Neural cell (in vitro differentiated cells): ENCODE data around the gene RGL3. TPM values are rescaled to one million over a fixed set of nuclear protein-coding genes. Genes with fewer than 3 reads are reported as not detected.

ENCODE experiments used
- H2AFZ ChIP-seq: fragments of 200-600, 300-800 bp; sonication (generic), shearing (Covaris generic); 2 replicates; pipeline ENCODE4 v1.6.0; 2014; ENCODE audit warnings: low read depth, mild to moderate bottlenecking, antibody characterized with exemption, low read length, moderate library complexity
- H3F3A ChIP-seq: fragments of 200-600 bp; shearing (Covaris generic); 2 replicates; pipeline ENCODE4 v1.6.1; 2016; ENCODE audit warnings: mild to moderate bottlenecking, moderate library complexity, mixed read lengths, antibody characterized with exemption, low read length; ENCODE audit not compliant: insufficient read depth, poor library complexity, severe bottlenecking
- H3K27ac ChIP-seq: fragments of 200-600, 300-800 bp; sonication (generic), shearing (Covaris generic); 2 replicates; pipeline ENCODE4 v1.5.1; 2014; ENCODE audit warnings: mild to moderate bottlenecking, low read length, moderate library complexity
- H3K27me3 ChIP-seq: fragments of 300-800, 200-600 bp; sonication (generic), shearing (Covaris generic); 2 replicates; pipeline ENCODE4 v1.6.0; 2014; ENCODE audit warnings: mild to moderate bottlenecking, low read depth, low read length, moderate library complexity; ENCODE audit not compliant: insufficient read depth
- H3K36me3 ChIP-seq: fragments of 300-800, 200-600 bp; sonication (generic), shearing (Covaris generic); 2 replicates; pipeline ENCODE4 v1.5.1; 2014; ENCODE audit warnings: mild to moderate bottlenecking, antibody characterized with exemption, low read length, moderate library complexity; ENCODE audit not compliant: insufficient read depth
- H3K4me2 ChIP-seq: fragments of 300-800, 200-600 bp; sonication (generic), shearing (Covaris generic); 2 replicates; pipeline ENCODE4 v1.6.0; 2014; ENCODE audit warnings: mild to moderate bottlenecking, low read length
- H3K4me3 ChIP-seq: fragments of 300-800, 200-600 bp; sonication (generic), shearing (Covaris generic); 2 replicates; pipeline ENCODE4 v1.5.1; 2014; ENCODE audit warnings: mild to moderate bottlenecking, low read length, moderate library complexity
- H3K79me2 ChIP-seq: fragments of 200-600 bp; shearing (Covaris generic); replicated peaks from 2 replicates; pipeline ENCODE4 v1.6.0; 2014; ENCODE audit warnings: mild to moderate bottlenecking, low read length, moderate library complexity; ENCODE audit not compliant: insufficient read depth
- H3K9ac ChIP-seq: fragments of 300-800, 200-600 bp; sonication (generic), shearing (Covaris generic); 2 replicates; pipeline ENCODE4 v1.6.1; 2016; ENCODE audit warnings: mild to moderate bottlenecking, low read length, mixed read lengths
- H3K9me2 ChIP-seq: fragments of 200-600 bp; shearing (Covaris generic); 2 replicates; pipeline ENCODE4 v1.6.1; 2016; ENCODE audit warnings: mild to moderate bottlenecking, low read length, mixed read lengths; ENCODE audit not compliant: insufficient read depth
- H3K9me3 ChIP-seq: fragments of 200-600, 300-800 bp; sonication (generic), shearing (Covaris generic); 2 replicates; pipeline ENCODE4 v1.6.1; 2016; ENCODE audit warnings: mild to moderate bottlenecking, mixed run types, low read length, moderate library complexity, mixed read lengths
- H4K20me1 ChIP-seq: fragments of 200-600 bp; shearing (Covaris generic); 2 replicates; pipeline ENCODE4 v1.6.1; 2016; ENCODE audit warnings: mild to moderate bottlenecking, mixed run types; ENCODE audit not compliant: insufficient read depth
- CTCF ChIP-seq: fragments of 450-650 bp; IDR thresholded peaks from 2 replicates; pipeline ENCODE4 v1.5.1; 2014; ENCODE audit warnings: antibody characterized with exemption, mild to moderate bottlenecking, moderate library complexity; ENCODE audit not compliant: poor library complexity, severe bottlenecking
- EP300 ChIP-seq: fragments of 450-650 bp; conservative IDR thresholded peaks from 2 replicates; pipeline ENCODE4 v1.6.1; 2014; ENCODE audit warnings: antibody characterized with exemption, mild to moderate bottlenecking, moderate library complexity; ENCODE audit not compliant: poor library complexity, severe bottlenecking
- EZH2 ChIP-seq: fragments of 200-600, 300-800 bp; shearing (Covaris generic), sonication (generic); IDR thresholded peaks from 2 replicates; pipeline ENCODE4 v1.6.1; 2014; ENCODE audit warnings: antibody characterized with exemption, low read length, borderline replicate concordance, mild to moderate bottlenecking; ENCODE audit not compliant: insufficient read depth, poor library complexity, severe bottlenecking
- MXI1 ChIP-seq: fragments of 450-650 bp; conservative IDR thresholded peaks from 2 replicates; pipeline ENCODE4 v1.6.1; 2014; ENCODE audit warnings: antibody characterized with exemption, mild to moderate bottlenecking; ENCODE audit not compliant: poor library complexity, severe bottlenecking
- POLR2AphosphoS5 ChIP-seq: IDR thresholded peaks from 2 replicates; pipeline ENCODE4 v1.6.1; 2012
- RAD21 ChIP-seq: fragments of 450-650 bp; conservative IDR thresholded peaks from 2 replicates; pipeline ENCODE4 v1.6.1; 2014; ENCODE audit warnings: antibody characterized with exemption, mild to moderate bottlenecking, moderate library complexity
- REST ChIP-seq: IDR thresholded peaks from 2 replicates; pipeline ENCODE4 v1.6.1; 2012; ENCODE audit warnings: borderline replicate concordance
- SMC3 ChIP-seq: fragments of 450-650 bp; conservative IDR thresholded peaks from 2 replicates; pipeline ENCODE4 v1.6.1; 2014; ENCODE audit warnings: antibody characterized with exemption, mild to moderate bottlenecking, moderate library complexity; ENCODE audit not compliant: poor library complexity
- TAF1 ChIP-seq: IDR thresholded peaks from 2 replicates; pipeline ENCODE4 v1.6.1; 2012; ENCODE audit warnings: low read depth
- polyA plus RNA-seq: library from polyadenylated mRNA; depleted of rRNA; stranded (reverse); fragments of >200 nt; gene quantifications from 2 replicates; pipeline ENCODE4 v1.2.3, GENCODE V29; 2014

Gene RGL3
- polyA plus RNA-seq, 1 donor from 2014 or later: not detected

- H4K20me1 ChIP-seq: no peaks in the 10 kb centered on the region
- no peak for TF ChIP-seq EP300
- no peak for TF ChIP-seq EZH2
- no peak for TF ChIP-seq CTCF
- no peak for TF ChIP-seq TAF1
- no peak for TF ChIP-seq SMC3
- no peak for TF ChIP-seq REST
- no peak for TF ChIP-seq POLR2AphosphoS5
- TF ChIP-seq MXI1: no peak
- no peak for TF ChIP-seq RAD21
- no peaks in the 10 kb centered on the region for H3K36me3 ChIP-seq
- H3K27ac ChIP-seq: no peak overlapping the region
- H3K9me3 ChIP-seq: no peaks in the 10 kb centered on the region
- peaks cover 3% of the 10 kb centered on the region for H3F3A ChIP-seq
- no peak overlapping the region for H3K4me2 ChIP-seq
- no peak overlapping the region for H2AFZ ChIP-seq
- H3K9me2 ChIP-seq: no peaks in the 10 kb centered on the region
- H3K4me3 ChIP-seq: no peak overlapping the region
- H3K79me2 ChIP-seq: no peaks in the 10 kb centered on the region
- H3K9ac ChIP-seq: no peak overlapping the region
- no peaks in the 10 kb centered on the region for H3K27me3 ChIP-seq
Observed at GRCh38 chr19:11453468-11454341, 34.6 kb upstream of the RGL3 start.

DNA sequence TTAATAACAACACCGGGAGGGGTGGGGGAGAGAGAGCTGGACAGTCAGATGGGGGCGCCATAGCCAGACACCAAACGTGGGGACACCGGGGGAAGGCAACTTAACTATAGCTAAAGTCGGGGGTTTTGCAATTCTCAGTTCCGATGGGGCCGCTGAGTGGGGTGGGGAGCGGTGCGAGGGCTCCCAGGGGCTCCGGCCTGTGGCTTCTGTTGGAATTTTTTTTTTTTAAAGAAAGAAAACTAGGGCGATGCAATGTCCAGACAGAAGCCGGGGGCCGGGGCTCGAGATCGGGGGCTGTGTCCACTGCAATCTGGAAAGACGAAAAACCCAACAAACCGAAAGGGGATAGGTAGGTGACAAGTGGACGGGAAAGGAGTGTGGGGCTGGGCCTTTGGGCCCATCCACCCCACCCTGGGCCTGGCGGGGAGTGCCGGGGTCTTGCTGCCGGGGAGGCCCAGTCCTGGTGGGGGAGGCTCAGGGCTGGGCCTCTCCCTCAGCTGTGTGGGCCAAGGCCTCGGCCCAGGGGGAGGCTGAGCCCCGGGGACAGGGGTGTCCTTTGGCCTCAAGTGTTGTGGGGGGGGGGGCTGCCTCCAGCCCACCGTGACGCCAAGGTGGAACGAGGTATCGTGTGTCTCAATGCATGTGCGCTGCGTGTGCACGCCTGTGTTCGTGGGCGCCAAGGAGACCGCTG is 33.7 kb upstream of the RGL3 start:
- Histone ChIP-seq H2AFZ (no peak overlapping the region), H3F3A (peaks cover 3% of the 10 kb centered on the region), H3K27ac (no peak overlapping the region), H3K4me2 (no peak overlapping the region), H3K36me3 (no peaks in the 10 kb centered on the region), H3K4me3 (no peak overlapping the region), H4K20me1 (no peaks in the 10 kb centered on the region), H3K27me3 (no peaks in the 10 kb centered on the region), H3K9ac (no peak overlapping the region), H3K79me2 (no peaks in the 10 kb centered on the region), H3K9me2 (no peaks in the 10 kb centered on the region), H3K9me3 (no peaks in the 10 kb centered on the region)
- no peak for TF ChIP-seq RAD21
- no peak for TF ChIP-seq CTCF
- TF ChIP-seq EP300: no peak
